Measurements from ENCODE around the gene MRPL18. TPM values are rescaled to one million over a fixed set of nuclear protein-coding genes. Genes with fewer than 3 reads are reported as not detected.
A peak's percentile ranks its signal among the peaks of the same experiment; 100 is the strongest.

The MRPL18 gene
- total RNA-seq, 1 donor from 2014 or later = 64.6 TPM

DNA sequence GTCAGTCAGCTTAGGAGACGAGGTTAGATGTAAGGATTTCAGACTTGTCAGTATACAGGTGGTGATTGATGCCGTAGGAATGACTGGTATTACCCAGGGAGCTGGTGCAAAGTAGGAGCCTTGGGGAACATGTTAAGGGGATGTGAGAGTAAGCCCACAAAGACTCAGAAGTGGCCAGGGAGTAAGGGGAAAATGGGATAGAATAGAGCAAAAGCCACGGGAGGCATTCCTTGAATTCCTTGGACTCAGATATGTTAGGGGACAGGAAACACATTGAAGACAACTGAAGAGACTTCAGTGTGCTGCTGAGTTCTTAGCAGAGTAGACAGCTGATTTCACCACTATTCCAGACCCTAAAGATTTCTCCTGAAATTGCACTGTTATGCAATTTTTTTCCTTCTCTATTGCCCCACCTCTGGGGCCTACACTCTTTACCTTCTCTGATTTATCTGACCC is 29.6 kb upstream of the MRPL18 start:
- H3K9me3 ChIP-seq (ENCODE audit: insufficient read depth, low read depth, low read length) = no peaks in the 10 kb centered on the region
- DNase-seq (ENCODE audit: low read depth) (peak; percentile 77), FAIRE-seq (peak; percentile 56)
- Mint-ChIP-seq H3K36me3 (ENCODE audit: low read depth, unreplicated experiment) (peaks cover 20% of the 10 kb centered on the region), H3K9me3 (ENCODE audit: unreplicated experiment) (no peaks in the 10 kb centered on the region), H3K27me3 (ENCODE audit: low read depth, unreplicated experiment) (no peaks in the 10 kb centered on the region), H3K4me1 (ENCODE audit: low read depth, unreplicated experiment) (peaks cover 33% of the 10 kb centered on the region), H3K4me3 (ENCODE audit: unreplicated experiment) (peak overlapping the region; percentile 70), H3K27ac (ENCODE audit: unreplicated experiment) (peak overlapping the region; percentile 99)
- H3K9ac ChIP-seq (ENCODE audit: low read length) = peak overlapping the region; percentile 86
- peaks cover 25% of the 10 kb centered on the region for H3K36me3 ChIP-seq (ENCODE audit: insufficient read depth, low read length)
- H3K4me1 ChIP-seq (ENCODE audit: insufficient read depth, low read length) = peaks cover 42% of the 10 kb centered on the region
- no peak overlapping the region for H2AFZ ChIP-seq (ENCODE audit: low read depth, low read length)
- H3K27me3 ChIP-seq (ENCODE audit: insufficient read depth, low read length) = no peaks in the 10 kb centered on the region
- H3K27ac ChIP-seq (ENCODE audit: low read depth, low read length) = peak overlapping the region; percentile 91
- peak overlapping the region; percentile 98 for H3K4me2 ChIP-seq (ENCODE audit: low read length)
- peak overlapping the region; percentile 87 for H3K4me3 ChIP-seq (ENCODE audit: insufficient read depth, low read depth, low read length)
- H4K20me1 ChIP-seq (ENCODE audit: insufficient read depth, low read length) = peaks cover 12% of the 10 kb centered on the region
- peaks cover 18% of the 10 kb centered on the region for H3K79me2 ChIP-seq (ENCODE audit: insufficient read depth, low read length)
- TF ChIP-seq, protein P1, sequence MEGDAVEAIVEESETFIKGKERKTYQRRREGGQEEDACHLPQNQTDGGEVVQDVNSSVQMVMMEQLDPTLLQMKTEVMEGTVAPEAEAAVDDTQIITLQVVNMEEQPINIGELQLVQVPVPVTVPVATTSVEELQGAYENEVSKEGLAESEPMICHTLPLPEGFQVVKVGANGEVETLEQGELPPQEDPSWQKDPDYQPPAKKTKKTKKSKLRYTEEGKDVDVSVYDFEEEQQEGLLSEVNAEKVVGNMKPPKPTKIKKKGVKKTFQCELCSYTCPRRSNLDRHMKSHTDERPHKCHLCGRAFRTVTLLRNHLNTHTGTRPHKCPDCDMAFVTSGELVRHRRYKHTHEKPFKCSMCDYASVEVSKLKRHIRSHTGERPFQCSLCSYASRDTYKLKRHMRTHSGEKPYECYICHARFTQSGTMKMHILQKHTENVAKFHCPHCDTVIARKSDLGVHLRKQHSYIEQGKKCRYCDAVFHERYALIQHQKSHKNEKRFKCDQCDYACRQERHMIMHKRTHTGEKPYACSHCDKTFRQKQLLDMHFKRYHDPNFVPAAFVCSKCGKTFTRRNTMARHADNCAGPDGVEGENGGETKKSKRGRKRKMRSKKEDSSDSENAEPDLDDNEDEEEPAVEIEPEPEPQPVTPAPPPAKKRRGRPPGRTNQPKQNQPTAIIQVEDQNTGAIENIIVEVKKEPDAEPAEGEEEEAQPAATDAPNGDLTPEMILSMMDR (IDR thresholded peaks at IDR 0.05; ENCODE audit: insufficient read depth, low read depth, low read length) = no peak
- no peak for TF ChIP-seq EZH2 (IDR thresholded peaks at IDR 0.05; ENCODE audit: insufficient read depth, low read length)

GRCh38 chr6:159761129-159761872 is 29.0 kb upstream of the MRPL18 start:
- H3K9me3 ChIP-seq (ENCODE audit: insufficient read depth, low read depth, low read length) = no peaks in the 10 kb centered on the region
- H4K20me1 ChIP-seq (ENCODE audit: insufficient read depth, low read length) = peaks cover 12% of the 10 kb centered on the region
- peak overlapping the region; percentile 70 for H3K4me3 Mint-ChIP-seq (ENCODE audit: unreplicated experiment)
- H3K79me2 ChIP-seq (ENCODE audit: insufficient read depth, low read length) = peaks cover 18% of the 10 kb centered on the region
- TF ChIP-seq EZH2 (IDR thresholded peaks at IDR 0.05; ENCODE audit: insufficient read depth, low read length) = no peak
- TF ChIP-seq, protein P1 (IDR thresholded peaks at IDR 0.05; ENCODE audit: insufficient read depth, low read depth, low read length) = no peak
- no peaks in the 10 kb centered on the region for H3K9me3 Mint-ChIP-seq (ENCODE audit: unreplicated experiment)
- DNase-seq (ENCODE audit: low read depth) (no peak), FAIRE-seq (no peak)
- H3K4me3 ChIP-seq (ENCODE audit: insufficient read depth, low read depth, low read length) = peak overlapping the region; percentile 87
- H3K36me3 Mint-ChIP-seq (ENCODE audit: low read depth, unreplicated experiment) = peaks cover 18% of the 10 kb centered on the region
- H3K4me1 ChIP-seq (ENCODE audit: insufficient read depth, low read length) = peaks cover 42% of the 10 kb centered on the region
- peak overlapping the region; percentile 98 for H3K4me2 ChIP-seq (ENCODE audit: low read length)
- no peaks in the 10 kb centered on the region for H3K27me3 ChIP-seq (ENCODE audit: insufficient read depth, low read length)
- H3K27ac Mint-ChIP-seq (ENCODE audit: unreplicated experiment) = peak overlapping the region; percentile 99
- peak overlapping the region; percentile 91 for H3K27ac ChIP-seq (ENCODE audit: low read depth, low read length)
- H3K4me1 Mint-ChIP-seq (ENCODE audit: low read depth, unreplicated experiment) = peaks cover 33% of the 10 kb centered on the region
- H3K27me3 Mint-ChIP-seq (ENCODE audit: low read depth, unreplicated experiment) = no peaks in the 10 kb centered on the region
- peak overlapping the region; percentile 29 for H2AFZ ChIP-seq (ENCODE audit: low read depth, low read length)
- H3K36me3 ChIP-seq (ENCODE audit: insufficient read depth, low read length) = peaks cover 23% of the 10 kb centered on the region
- H3K9ac ChIP-seq (ENCODE audit: low read length) = peak overlapping the region; percentile 86

Measured in astrocyte (in vitro differentiated cells and primary cell).